Left ventricle myocardium inferior (tissue), 1 donor: Measurements from ENCODE around the gene NAV2. TPM values are rescaled to one million over a fixed set of nuclear protein-coding genes. Genes with fewer than 3 reads are reported as not detected.

Source experiments
- DNase-seq: peaks from one replicate; pipeline ENCODE4 v3.0.0-alpha.2; 2020
- H3K27ac ChIP-seq: fragments of 200-600 bp; replicated peaks from 2 replicates; pipeline ENCODE4 v1.8.0; 2021
- H3K27me3 ChIP-seq: fragments of 200-600 bp; 2 replicates; pipeline ENCODE4 v1.8.0; 2021; ENCODE audit warnings: low read depth
- H3K36me3 ChIP-seq: fragments of 200-600 bp; 2 replicates; pipeline ENCODE4 v1.8.0; 2021
- H3K4me1 ChIP-seq: fragments of 200-600 bp; 2 replicates; pipeline ENCODE4 v1.8.0; 2021
- H3K4me3 ChIP-seq: fragments of 200-600 bp; 2 replicates; pipeline ENCODE4 v1.8.0; 2021; ENCODE audit warnings: mild to moderate bottlenecking, moderate library complexity
- H3K9me3 ChIP-seq: fragments of 200-600 bp; replicated peaks from 2 replicates; pipeline ENCODE4 v1.8.0; 2021
- CTCF ChIP-seq: fragments of 200-600 bp; IDR thresholded peaks from 2 replicates; pipeline ENCODE4 v1.8.0; 2021; ENCODE audit warnings: antibody characterized with exemption, mild to moderate bottlenecking, borderline replicate concordance
- intact Hi-C: fragments of 100-400 bp; cut with micrococcal nuclease; formaldehyde crosslinking; loops from one replicate; pipeline ENCODE4 v1.11.0; 2022
- total RNA-seq: library from RNA; stranded (reverse); fragmentation: NEBNext Ultra II Directional; extraction: Animal tissue kit (Norgen Biotek cat#: 25700); gene quantifications from one replicate; pipeline ENCODE4 v1.2.1, GENCODE V29; 2021
- donor health status: DM: no; HTN: yes; CAD: no; lungs with severe emphysema.

The NAV2 gene
- total RNA-seq, 1 donor from 2014 or later: 14.3 TPM

- no peak for DNase-seq
- Histone ChIP-seq H3K27ac (peak overlapping the region; percentile 77), H3K4me3 (no peak overlapping the region), H3K9me3 (no peaks in the 10 kb centered on the region), H3K4me1 (peaks cover 61% of the 10 kb centered on the region), H3K27me3 (no peaks in the 10 kb centered on the region), H3K36me3 (peaks cover 15% of the 10 kb centered on the region)
- intact Hi-C loops: loop anchor here (5.0 kb wide), 1 partner anchor 174 kb away; no protein-coding TSS in a partner anchor
- no peak for TF ChIP-seq CTCF
These were observed 240.3 kb downstream of the NAV2 start for GRCh38 chr11:19952911-19953310.

DNA sequence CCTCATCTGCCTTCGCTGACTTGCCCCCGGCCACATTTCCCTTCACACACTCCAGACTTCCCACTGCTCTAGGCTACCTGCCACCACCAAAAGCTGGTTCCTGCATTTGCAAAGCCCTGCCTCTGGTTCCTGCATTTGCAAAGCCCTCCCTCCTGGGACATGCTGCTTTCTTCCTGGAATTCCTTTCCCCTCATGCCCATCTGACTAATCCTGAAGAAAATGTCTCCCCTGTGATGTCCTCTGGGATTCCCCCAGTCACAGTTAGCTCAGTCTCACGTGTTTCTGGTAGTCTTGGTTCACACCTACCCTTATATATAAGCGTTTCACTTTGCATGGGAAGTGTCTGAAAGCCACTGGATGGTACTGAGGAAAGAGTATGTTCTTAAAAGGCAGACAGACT, 240.7 kb downstream of the NAV2 start:
- Histone ChIP-seq H3K27ac (peak overlapping the region; percentile 77), H3K4me1 (peaks cover 65% of the 10 kb centered on the region), H3K27me3 (no peaks in the 10 kb centered on the region), H3K4me3 (no peak overlapping the region), H3K36me3 (peaks cover 15% of the 10 kb centered on the region), H3K9me3 (no peaks in the 10 kb centered on the region)
- no peak for TF ChIP-seq CTCF
- intact Hi-C loops: loop anchor here (5.0 kb wide), 1 partner anchor 174 kb away; no protein-coding TSS in a partner anchor
- no peak for DNase-seq

DNA sequence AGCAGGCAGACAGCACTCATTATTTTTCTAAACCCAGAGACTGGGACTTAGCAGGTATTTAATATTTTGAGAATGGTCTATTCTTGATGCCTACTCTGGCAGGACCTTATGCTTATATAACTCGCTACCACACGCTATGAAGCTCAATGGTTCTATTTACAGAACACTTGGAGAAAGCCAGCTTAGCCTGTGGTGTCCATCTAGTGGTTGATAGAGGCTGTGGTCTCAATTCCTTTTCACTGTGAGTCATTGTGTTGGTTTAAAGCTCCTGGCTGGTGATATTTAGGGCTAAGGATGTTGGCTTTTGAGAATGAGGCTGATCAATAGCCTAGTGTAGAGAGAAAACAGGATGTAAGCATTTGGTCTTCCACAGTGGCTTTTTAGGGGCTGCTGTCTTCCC, 241.3 kb downstream of the NAV2 start:
- H3K27ac ChIP-seq: peak overlapping the region; percentile 77
- intact Hi-C loops: loop anchor here (5.0 kb wide), 1 partner anchor 173 kb away; no protein-coding TSS in a partner anchor
- H3K4me3 ChIP-seq: no peak overlapping the region
- TF ChIP-seq CTCF: peak; percentile 66
- H3K9me3 ChIP-seq: no peaks in the 10 kb centered on the region
- H3K36me3 ChIP-seq: peaks cover 11% of the 10 kb centered on the region
- H3K27me3 ChIP-seq: no peaks in the 10 kb centered on the region
- H3K4me1 ChIP-seq: peaks cover 65% of the 10 kb centered on the region
- DNase-seq: no peak

DNA sequence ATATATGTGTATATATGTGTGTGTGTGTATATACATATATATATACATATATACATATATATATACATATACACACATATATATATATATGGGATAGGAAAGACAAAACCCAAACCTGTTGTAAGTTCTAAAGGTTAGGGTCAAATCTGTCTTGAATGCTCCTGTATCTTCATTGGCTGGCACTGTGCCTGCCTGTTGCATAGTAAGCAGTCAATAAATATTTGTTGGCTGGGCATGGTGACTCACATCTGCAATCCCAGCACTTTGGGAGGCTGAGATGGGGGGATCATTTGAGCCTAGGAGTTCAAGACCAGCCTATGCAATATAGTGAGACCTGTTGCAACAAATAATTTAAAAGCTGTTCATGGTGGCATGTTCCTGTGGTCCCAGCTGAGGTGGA, 242.3 kb downstream of the NAV2 start:
- Histone ChIP-seq H3K4me1 (peaks cover 65% of the 10 kb centered on the region), H3K27ac (peak overlapping the region; percentile 35), H3K27me3 (no peaks in the 10 kb centered on the region), H3K36me3 (peaks cover 1% of the 10 kb centered on the region), H3K4me3 (no peak overlapping the region), H3K9me3 (no peaks in the 10 kb centered on the region)
- no peak for DNase-seq
- no peak for TF ChIP-seq CTCF
- intact Hi-C loops: loop anchor here (5.0 kb wide), 1 partner anchor 172 kb away; no protein-coding TSS in a partner anchor

- no peak for DNase-seq
- Histone ChIP-seq H3K4me1 (peaks cover 65% of the 10 kb centered on the region), H3K27me3 (no peaks in the 10 kb centered on the region), H3K9me3 (no peaks in the 10 kb centered on the region), H3K36me3 (no peaks in the 10 kb centered on the region), H3K27ac (peak overlapping the region; percentile 35), H3K4me3 (no peak overlapping the region)
- intact Hi-C loops: no loop called here
- no peak for TF ChIP-seq CTCF
These were observed 243.0 kb downstream of the NAV2 start for GRCh38 chr11:19955660-19956059.
